ENCODE measurements around the gene IQCH.

The IQCH gene

GRCh38 chr15:67456677-67457529, 202.3 kb downstream of the IQCH start:
- TF ChIP-seq Cebpa-rat (IDR thresholded peaks at IDR 0.05), result no peak
- Histone ChIP-seq H3K4me1 (no peaks in the 10 kb centered on the region), H3K4me3 (no peak overlapping the region), H3K4me2 (no peak overlapping the region), H3K36me3 (peaks cover 0 to 6% (median 0%) of the 10 kb centered on the region in 11 experiments; a peak in 3 of 22 replicates), H3K9ac (no peak overlapping the region), H3K27me3 (no peaks in the 10 kb centered on the region), H3K27ac (no peak overlapping the region), H3K9me3 (replicated peaks in 1 of 11) (peaks cover 9 to 17% (median 15%) of the 10 kb centered on the region in 11 experiments; a peak in 21 of 22 replicates), H4K20me1 (no peaks in the 10 kb centered on the region; a peak in 1 of 22 replicates)

- Histone ChIP-seq H3K27me3 (no peaks in the 10 kb centered on the region), H3K27ac (no peak overlapping the region), H4K20me1 (no peaks in the 10 kb centered on the region; a peak in 1 of 22 replicates), H3K9ac (no peak overlapping the region), H3K9me3 (replicated peaks in 1 of 11) (peaks cover 6 to 15% (median 11%) of the 10 kb centered on the region in 11 experiments; a peak in 21 of 22 replicates), H3K4me1 (no peaks in the 10 kb centered on the region), H3K4me2 (no peak overlapping the region), H3K36me3 (peaks cover 0 to 4% (median 0%) of the 10 kb centered on the region in 11 experiments; a peak in 3 of 22 replicates), H3K4me3 (no peak overlapping the region)
- TF ChIP-seq Cebpa-rat (IDR thresholded peaks at IDR 0.05), result no peak
Measured at GRCh38 chr15:67458331-67459029, 203.9 kb downstream of the IQCH start.

- Histone ChIP-seq H3K9ac (no peak overlapping the region), H3K27ac (no peak overlapping the region), H3K4me2 (no peak overlapping the region), H3K27me3 (no peaks in the 10 kb centered on the region), H3K9me3 (replicated peaks in 1 of 11) (no peaks in the 10 kb centered on the region), H4K20me1 (no peaks in the 10 kb centered on the region; a peak in 1 of 22 replicates), H3K4me1 (no peaks in the 10 kb centered on the region), H3K36me3 (no peaks in the 10 kb centered on the region), H3K4me3 (no peak overlapping the region)
- TF ChIP-seq Cebpa-rat (IDR thresholded peaks at IDR 0.05), result no peak
Measured at GRCh38 chr15:67460521-67460920, 205.9 kb downstream of the IQCH start.

GRCh38 chr15:67461735-67462134, 207.1 kb downstream of the IQCH start:
- Histone ChIP-seq H3K36me3 (no peaks in the 10 kb centered on the region), H3K4me1 (no peaks in the 10 kb centered on the region), H3K4me2 (no peak overlapping the region), H3K27ac (no peak overlapping the region), H4K20me1 (no peaks in the 10 kb centered on the region; a peak in 1 of 22 replicates), H3K4me3 (no peak overlapping the region), H3K27me3 (no peaks in the 10 kb centered on the region), H3K9me3 (replicated peaks in 1 of 11) (no peaks in the 10 kb centered on the region), H3K9ac (no peak overlapping the region)
- TF ChIP-seq Cebpa-rat (IDR thresholded peaks at IDR 0.05), result no peak

GRCh38 chr15:67462875-67463274, 208.3 kb downstream of the IQCH start:
- H3K27ac ChIP-seq, result no peak overlapping the region
- no peak overlapping the region for H3K4me2 ChIP-seq
- no peak for TF ChIP-seq Cebpa-rat (IDR thresholded peaks at IDR 0.05)
- no peaks in the 10 kb centered on the region for H3K9me3 ChIP-seq (replicated peaks in 1 of 11)
- no peaks in the 10 kb centered on the region for H3K36me3 ChIP-seq
- H3K27me3 ChIP-seq, result no peaks in the 10 kb centered on the region
- no peak overlapping the region for H3K4me3 ChIP-seq
- H3K9ac ChIP-seq, result no peak overlapping the region
- no peaks in the 10 kb centered on the region for H4K20me1 ChIP-seq
- H3K4me1 ChIP-seq, result no peaks in the 10 kb centered on the region

- H3K9me3 ChIP-seq (replicated peaks in 1 of 11), result no peaks in the 10 kb centered on the region
- H3K4me2 ChIP-seq, result no peak overlapping the region
- no peak overlapping the region for H3K4me3 ChIP-seq
- no peak overlapping the region for H3K9ac ChIP-seq
- H3K36me3 ChIP-seq, result no peaks in the 10 kb centered on the region
- no peak for TF ChIP-seq Cebpa-rat (IDR thresholded peaks at IDR 0.05)
- no peaks in the 10 kb centered on the region for H3K27me3 ChIP-seq
- H3K4me1 ChIP-seq, result no peaks in the 10 kb centered on the region
- H3K27ac ChIP-seq, result no peak overlapping the region
- no peaks in the 10 kb centered on the region for H4K20me1 ChIP-seq
Measured at GRCh38 chr15:67463488-67463887, 208.9 kb downstream of the IQCH start.

GRCh38 chr15:67465196-67465952, 210.8 kb downstream of the IQCH start:
- Histone ChIP-seq H3K4me2 (no peak overlapping the region), H3K9ac (no peak overlapping the region), H4K20me1 (no peaks in the 10 kb centered on the region), H3K4me1 (no peaks in the 10 kb centered on the region), H3K9me3 (replicated peaks in 1 of 11) (no peaks in the 10 kb centered on the region), H3K4me3 (no peak overlapping the region), H3K27me3 (no peaks in the 10 kb centered on the region), H3K27ac (no peak overlapping the region), H3K36me3 (no peaks in the 10 kb centered on the region)
- no peak for TF ChIP-seq Cebpa-rat (IDR thresholded peaks at IDR 0.05)

- H3K4me2 ChIP-seq, result no peak overlapping the region
- H3K9me3 ChIP-seq (replicated peaks in 1 of 11), result no peaks in the 10 kb centered on the region
- no peaks in the 10 kb centered on the region for H4K20me1 ChIP-seq
- H3K36me3 ChIP-seq, result peaks cover 0 to 3% (median 0%) of the 10 kb centered on the region in 11 experiments; a peak in 1 of 22 replicates
- TF ChIP-seq Cebpa-rat (IDR thresholded peaks at IDR 0.05), result no peak
- no peak overlapping the region for H3K9ac ChIP-seq
- H3K4me1 ChIP-seq, result no peaks in the 10 kb centered on the region
- no peak overlapping the region for H3K27ac ChIP-seq
- H3K27me3 ChIP-seq, result no peaks in the 10 kb centered on the region
- H3K4me3 ChIP-seq, result no peak overlapping the region
Measured at GRCh38 chr15:67468416-67468815, 213.8 kb downstream of the IQCH start.

GRCh38 chr15:67469680-67470079, 215.1 kb downstream of the IQCH start:
- no peaks in the 10 kb centered on the region for H3K27me3 ChIP-seq
- H3K27ac ChIP-seq, result no peak overlapping the region
- no peaks in the 10 kb centered on the region for H3K9me3 ChIP-seq (replicated peaks in 1 of 11)
- H3K4me3 ChIP-seq, result no peak overlapping the region
- H3K36me3 ChIP-seq, result peaks cover 0 to 3% (median 0%) of the 10 kb centered on the region in 11 experiments; a peak in 1 of 22 replicates
- no peaks in the 10 kb centered on the region for H4K20me1 ChIP-seq
- no peak overlapping the region for H3K9ac ChIP-seq
- H3K4me2 ChIP-seq, result no peak overlapping the region
- H3K4me1 ChIP-seq, result no peaks in the 10 kb centered on the region
- TF ChIP-seq Cebpa-rat (IDR thresholded peaks at IDR 0.05), result no peak

Measured in BLaER1 treated with 17β-estradiol and CSF1 and Interleukin-3, amounts not matched to agents 10 nM and 100 nM (cell line).